ENCODE data around the gene SPARCL1.

DNA sequence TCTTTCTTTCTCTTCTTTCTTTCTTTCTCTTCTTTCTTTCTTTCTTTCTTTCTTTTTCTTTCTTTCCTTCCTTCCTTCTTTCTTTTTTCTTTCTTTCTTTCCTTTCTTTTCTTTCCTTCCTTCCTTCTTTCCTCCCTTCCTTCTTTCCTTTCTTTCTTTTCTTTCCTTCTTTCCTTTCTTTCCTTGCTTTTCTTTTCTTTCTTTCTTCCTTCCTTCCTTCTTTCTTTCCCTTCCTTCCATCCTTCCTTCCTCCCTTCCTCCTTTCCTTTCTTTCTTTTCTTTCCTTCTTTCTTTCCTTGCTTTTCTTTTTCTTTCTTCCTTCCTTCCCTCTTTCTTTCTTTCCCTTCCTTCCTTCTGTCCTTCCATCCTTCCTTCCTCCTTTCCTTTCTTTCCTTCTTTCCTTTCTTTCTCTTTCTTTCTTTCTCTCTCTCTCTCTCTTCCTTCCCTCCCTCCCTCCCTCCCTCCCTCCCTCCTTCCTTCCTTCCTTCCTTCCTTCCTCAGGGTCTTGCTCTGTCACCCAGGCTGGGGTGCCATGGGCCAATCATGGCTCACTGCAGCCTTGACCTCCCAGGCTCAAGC lies 13.6 kb upstream of the SPARCL1 start:
- no peak for TF ChIP-seq POLR2A (IDR thresholded peaks at IDR 0.05)
- TF ChIP-seq, protein P1, sequence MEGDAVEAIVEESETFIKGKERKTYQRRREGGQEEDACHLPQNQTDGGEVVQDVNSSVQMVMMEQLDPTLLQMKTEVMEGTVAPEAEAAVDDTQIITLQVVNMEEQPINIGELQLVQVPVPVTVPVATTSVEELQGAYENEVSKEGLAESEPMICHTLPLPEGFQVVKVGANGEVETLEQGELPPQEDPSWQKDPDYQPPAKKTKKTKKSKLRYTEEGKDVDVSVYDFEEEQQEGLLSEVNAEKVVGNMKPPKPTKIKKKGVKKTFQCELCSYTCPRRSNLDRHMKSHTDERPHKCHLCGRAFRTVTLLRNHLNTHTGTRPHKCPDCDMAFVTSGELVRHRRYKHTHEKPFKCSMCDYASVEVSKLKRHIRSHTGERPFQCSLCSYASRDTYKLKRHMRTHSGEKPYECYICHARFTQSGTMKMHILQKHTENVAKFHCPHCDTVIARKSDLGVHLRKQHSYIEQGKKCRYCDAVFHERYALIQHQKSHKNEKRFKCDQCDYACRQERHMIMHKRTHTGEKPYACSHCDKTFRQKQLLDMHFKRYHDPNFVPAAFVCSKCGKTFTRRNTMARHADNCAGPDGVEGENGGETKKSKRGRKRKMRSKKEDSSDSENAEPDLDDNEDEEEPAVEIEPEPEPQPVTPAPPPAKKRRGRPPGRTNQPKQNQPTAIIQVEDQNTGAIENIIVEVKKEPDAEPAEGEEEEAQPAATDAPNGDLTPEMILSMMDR (IDR thresholded peaks at IDR 0.05 in 8 of 11, conservative IDR thresholded peaks at IDR 0.05 in 3 of 11) = no peak

Measured in spleen (tissue), 7 donors.